Stimulated activated CD4-positive, alpha-beta T cell treated with anti-CD3 and anti-CD28 coated beads, Interleukin-4, amount 100 ng/mL, for 48 hours (primary cell): ENCODE measurements around the gene NELFCD.
"Not testable (repeated sequence)": the region's sequence is repeated elsewhere in the genome, so short reads cannot be mapped to it uniquely, and the experiment has no call there.

Experiments used
- DNase-seq, 2 donors: peaks; one replicate each; pipeline ENCODE4 v3.0.0-alpha.2; 2020; ENCODE audit warnings: low read depth in 2 of 2

Gene NELFCD

DNA sequence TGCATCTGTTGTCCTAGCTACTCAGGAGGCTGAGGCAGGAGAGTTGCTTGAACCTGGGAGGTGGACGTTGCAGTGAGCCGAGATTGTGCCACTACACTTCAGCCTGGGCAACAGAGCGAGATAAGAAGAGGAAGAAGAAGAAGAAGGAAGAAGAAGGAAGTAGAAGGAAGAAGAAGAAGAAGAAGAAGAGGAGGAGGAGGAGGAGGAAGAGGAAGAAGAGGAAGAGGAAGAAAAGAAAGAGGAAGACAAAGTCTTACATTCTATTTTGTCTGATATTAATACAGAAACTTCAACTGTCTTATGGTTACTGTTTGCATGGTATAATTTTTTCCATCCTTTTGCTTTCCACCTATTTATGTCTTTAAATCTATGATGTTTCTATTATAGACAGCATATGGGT lies 7.2 kb upstream of the NELFCD start:
- DNase-seq: no peak

DNA sequence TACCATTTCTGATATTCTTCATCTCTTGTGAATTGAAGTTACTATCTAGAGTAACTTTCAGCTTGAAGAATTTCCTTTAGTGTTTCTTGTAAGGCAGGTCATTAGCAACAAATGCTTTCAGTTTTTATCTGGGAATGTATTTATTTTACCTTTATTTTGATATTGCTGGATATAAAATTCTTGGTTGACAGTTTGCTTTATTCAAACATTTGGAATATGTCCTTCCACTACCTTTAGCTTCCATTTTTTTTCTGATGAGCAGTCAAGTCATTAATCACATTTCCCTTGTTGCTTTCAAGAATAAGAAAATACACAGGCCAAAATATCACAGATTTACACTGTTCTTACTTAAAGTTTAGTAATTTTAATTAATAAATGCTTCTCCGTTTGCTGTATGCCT lies 5.7 kb upstream of the NELFCD start:
- no peak for DNase-seq

DNA sequence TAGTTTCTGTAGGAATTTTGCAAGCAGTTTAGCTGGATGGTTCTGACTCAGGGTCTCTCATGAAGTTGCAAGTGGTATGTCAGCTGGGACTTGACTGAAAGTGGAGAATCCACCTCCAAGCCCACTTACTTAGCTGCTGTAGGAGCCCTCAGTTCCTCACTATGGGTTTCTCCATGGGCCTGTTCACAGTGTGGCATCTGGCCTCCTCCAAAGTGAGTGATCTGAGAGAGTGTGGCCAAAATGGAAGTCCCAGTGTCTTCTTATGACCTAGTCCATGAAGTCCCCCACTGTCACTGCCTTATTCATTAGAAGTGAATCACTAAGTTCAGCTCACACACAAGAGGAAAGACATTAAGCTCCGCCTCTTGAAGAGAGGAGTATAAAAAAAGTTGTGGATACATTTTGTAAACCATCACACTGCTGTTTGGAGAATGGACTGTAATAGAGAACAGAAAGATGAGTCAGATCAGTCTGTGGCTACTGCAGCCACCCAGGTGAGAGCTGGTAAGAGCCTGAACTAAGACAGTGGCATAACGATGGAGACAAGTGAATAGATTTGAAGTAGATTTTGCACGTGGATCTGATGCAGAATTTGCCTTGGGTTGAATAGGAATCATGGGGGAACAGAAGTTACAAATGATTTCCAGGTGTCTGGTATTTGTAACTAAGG lies 4.9 kb upstream of the NELFCD start:
- DNase-seq: no peak

DNA sequence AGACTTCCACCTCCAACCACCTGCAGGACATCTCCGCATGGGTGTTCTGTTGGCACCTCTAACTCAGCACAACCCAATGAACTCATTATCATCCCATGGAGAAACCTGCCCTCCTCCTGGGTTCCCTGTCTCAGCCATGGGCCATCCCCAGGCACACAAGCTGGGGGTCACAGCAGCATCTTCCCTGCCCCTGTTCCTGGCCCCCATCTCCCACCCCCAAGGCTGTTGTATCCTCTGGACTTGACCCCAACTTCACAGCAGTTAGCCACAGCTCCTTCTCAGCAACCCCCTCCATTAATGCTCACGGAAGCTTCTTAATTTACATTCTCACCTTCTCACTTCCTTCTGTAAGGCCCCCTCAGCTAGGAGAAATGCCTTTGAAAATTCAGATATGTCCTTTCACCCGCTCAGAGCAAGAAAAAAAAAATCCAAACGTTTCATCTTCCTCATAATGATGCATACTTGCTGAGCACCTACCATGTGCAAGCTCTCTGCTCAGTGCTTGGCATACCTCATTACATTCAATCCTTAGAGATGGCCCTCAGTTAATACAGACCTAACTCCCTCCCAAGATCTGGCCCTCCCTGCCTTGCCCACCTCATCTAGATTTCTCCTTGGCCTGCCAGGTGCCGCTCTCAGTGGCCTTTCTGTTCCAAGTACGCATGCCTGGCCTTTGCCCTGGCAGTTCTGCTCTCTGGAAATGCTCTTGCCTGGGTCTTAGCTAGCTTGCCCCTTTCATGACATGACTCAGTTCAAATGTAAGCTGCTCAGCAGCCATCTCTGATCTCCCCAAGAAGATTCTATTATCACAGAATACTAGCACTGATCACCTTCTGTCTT lies 2.5 kb upstream of the NELFCD start:
- no peak for DNase-seq

DNA sequence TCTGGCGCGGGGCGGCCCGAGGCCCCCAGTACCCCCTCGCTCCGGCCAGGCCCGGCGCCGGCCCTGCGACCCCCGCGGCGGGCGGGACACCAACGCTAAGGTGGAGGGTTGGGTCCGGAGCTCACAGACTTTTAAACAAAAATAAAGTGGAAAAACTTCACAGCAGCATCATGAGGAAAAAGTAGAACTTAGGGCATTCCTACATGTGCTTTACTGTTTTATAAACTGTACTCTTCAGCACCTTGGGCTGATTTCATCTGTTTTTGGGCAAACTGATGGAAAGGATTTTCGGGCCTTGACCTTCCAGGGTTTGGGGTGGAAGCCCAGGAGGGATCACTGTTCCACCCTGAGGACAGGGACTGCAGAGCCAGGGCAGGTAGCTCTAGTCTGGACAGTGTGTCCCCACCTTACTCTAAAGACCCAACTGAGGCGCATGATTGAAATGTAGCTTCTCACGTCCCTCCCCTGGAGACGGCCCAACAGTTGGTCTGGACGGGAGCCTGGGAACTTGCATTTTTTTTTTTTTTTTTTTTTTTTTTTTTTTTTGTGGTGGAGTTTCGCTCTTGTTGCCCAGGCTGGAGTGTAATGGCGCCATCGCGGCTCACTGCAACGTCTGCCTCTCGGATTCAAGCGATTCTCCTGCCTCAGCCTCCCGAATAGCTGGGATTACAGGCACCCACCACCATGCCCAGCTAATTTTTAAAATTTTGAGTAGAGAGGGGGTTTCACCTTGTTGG lies 740 bp downstream of the NELFCD start:
- no peak for DNase-seq

- DNase-seq: no peak
These were observed 1.5 kb downstream of the NELFCD start for GRCh38 chr20:58982406-58983114.

DNA sequence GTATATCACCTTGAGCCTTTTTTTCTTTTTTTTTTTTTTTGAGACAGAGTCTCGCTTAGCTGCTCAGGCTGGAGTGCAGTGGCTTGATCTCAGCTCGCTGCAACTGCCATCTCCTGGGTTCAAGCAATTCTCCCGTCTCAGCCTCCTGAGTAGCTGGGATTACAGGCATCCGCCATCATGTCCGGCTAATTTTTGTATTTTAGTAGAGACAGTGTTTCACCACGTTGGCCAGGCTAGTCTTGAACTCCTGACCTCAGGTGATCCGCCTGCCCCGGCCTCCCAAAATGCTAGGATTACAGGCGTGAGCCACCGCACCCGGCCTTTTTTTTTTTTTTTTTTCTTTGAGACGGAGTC lies 2.0 kb downstream of the NELFCD start:
- DNase-seq: not testable (repeated sequence)

DNA sequence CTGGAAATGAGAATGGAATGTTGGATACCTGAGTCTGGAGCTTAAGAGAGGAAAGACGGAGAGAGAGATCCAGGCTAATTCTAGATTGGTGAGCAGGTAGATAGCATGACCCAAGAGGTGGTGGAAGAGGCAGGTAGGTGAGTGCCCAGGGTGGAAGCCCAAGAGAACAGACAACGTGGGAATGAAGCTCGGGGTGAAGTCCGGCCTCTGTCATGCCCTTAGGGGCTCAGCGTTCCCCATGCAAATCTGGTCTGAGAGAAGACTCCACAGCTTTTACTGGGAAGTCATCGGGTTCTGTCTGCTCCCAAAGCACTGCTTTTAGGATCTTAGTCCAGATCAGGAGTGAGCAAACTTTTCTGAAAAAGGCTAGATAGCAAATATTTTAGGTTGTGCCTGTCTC lies 3.6 kb downstream of the NELFCD start:
- no peak for DNase-seq

DNA sequence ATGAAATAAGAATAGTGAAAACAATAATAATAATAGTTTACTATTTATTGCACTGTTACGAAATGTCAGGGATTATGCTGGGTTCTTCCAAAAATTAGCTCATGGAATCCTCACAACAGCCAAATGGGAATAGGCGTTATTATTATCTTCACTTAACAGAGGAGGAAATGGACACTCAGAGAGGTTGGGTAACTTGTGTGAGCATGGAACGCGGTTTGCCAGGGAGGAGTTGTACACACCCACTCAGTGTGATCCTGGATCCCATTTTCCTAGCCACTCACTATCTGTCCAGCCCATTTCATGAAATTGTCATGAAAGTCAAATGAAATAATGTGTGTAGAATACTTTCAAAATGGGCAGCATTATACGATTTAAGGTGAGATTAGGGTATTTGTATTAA lies 4.6 kb downstream of the NELFCD start:
- DNase-seq: no peak

DNA sequence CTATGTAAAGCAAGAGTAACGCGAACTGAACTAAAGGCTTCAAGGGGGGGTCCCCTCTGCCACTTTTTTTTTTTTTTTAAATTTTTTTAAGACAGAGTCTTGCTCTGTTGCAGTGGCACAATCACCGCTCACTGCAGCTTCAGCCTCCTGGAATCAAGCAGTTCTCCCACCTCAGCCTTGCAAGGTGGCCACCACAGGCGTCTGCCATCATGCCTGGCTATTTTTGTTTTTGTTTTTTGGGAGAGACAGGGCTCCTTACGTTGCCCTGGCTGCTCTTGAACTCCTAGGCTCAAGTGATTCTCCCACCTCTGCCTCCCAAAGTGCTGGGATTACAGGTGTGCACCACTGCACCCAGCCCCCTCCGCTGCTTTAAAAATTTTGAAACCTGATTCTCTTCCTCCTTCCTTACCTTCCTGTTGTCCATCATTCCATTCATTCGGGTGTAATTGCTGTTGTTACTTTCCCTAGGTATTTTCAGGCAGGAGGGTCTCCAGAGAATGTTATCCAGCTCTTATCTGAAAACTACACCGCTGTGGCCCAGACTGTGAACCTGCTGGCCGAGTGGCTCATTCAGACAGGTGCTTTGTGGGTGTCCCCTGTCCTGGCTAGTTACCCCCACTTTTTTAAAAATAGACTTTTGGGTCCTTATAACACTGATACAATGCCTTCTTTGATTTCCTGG lies 5.4 kb downstream of the NELFCD start:
- no peak for DNase-seq

GRCh38 chr20:58986968-58987517 lies 6.0 kb downstream of the NELFCD start:
- no peak for DNase-seq

- DNase-seq: no peak
These were observed 6.9 kb downstream of the NELFCD start for GRCh38 chr20:58987790-58988564.

- no peak for DNase-seq
These were observed 7.5 kb downstream of the NELFCD start for GRCh38 chr20:58988565-58988882.

- DNase-seq: no peak
These were observed 8.1 kb downstream of the NELFCD start for GRCh38 chr20:58989196-58989595.

DNA sequence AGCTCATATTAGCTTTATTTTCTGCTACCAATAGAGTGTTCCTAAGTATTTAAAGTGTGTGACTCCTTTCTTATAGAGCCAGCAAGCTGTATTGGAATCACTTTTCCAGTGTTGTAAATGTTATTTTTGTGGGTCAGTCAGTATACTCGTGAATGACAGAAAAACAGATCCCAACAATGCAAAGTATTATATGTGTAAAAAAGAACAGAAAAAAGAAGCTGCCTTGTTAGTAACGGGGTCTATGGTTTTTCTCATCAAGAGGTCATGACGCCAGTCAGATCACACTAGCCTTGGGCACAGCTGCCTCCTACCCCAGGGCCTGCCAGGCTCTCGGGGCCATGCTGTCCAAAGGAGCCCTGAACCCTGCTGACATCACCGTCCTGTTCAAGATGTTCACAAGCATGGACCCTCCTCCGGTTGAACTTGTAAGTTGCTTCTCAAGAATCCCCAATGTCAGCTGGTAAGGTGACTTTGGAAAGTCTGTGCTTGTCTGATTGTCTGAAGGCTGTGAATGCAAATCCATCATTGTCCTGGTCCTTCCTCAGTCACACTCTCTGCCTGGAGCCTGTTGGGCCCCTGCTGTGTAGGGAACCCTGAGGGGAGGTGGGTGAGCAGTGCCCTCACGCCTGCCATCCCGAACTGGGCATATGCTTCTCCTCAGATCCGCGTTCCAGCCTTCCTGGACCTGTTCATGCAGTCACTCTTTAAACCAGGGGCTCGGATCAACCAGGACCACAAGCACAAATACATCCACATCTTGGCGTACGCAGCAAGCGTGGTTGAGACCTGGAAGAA lies 9.8 kb downstream of the NELFCD start:
- DNase-seq: no peak

- no peak for DNase-seq
These were observed 10.7 kb downstream of the NELFCD start for GRCh38 chr20:58991715-58992114.

GRCh38 chr20:58992911-58993310 lies 11.9 kb downstream of the NELFCD start:
- no peak for DNase-seq

DNA sequence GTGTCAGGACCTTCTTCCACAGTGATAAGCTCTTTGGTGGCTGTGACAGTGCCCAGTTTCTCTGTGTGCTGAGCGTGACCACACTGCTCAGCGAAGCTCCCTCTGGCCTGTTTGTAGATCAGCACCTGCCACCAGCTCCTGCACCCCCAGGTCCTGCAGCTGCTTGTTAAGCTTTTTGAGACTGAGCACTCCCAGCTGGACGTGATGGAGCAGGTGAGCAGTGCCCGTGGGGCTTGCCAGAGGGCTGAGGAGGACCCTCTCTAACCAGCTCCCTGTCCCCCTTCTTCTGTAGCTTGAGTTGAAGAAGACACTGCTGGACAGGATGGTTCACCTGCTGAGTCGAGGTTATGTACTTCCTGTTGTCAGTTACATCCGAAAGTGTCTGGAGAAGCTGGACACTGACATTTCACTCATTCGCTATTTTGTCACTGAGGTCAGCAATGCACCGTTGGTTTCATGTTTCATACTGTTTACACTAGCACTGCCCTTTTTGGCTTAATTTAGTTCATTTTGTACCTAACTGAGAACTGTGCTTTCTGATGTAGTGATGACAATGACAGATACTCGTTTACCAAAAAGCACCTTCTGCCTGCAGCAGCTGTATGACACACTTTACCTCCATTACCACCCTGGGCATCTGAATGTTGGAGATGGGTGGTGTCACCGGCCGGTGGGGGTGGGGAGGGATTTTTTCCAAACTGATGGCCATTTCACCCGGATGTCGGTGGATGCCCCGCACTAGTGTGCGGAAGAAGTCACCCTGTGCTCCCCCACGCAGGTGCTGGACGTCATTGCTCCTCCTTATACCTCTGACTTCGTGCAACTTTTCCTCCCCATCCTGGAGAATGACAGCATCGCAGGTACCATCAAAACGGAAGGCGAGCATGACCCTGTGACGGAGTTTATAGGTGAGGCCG lies 12.5 kb downstream of the NELFCD start:
- DNase-seq: no peak
